ENCODE results near the gene GOLGA8K.
"Not testable (repeated sequence)": the region's sequence is repeated elsewhere in the genome, so short reads cannot be mapped to it uniquely, and the experiment has no call there.

Gene GOLGA8K

DNA sequence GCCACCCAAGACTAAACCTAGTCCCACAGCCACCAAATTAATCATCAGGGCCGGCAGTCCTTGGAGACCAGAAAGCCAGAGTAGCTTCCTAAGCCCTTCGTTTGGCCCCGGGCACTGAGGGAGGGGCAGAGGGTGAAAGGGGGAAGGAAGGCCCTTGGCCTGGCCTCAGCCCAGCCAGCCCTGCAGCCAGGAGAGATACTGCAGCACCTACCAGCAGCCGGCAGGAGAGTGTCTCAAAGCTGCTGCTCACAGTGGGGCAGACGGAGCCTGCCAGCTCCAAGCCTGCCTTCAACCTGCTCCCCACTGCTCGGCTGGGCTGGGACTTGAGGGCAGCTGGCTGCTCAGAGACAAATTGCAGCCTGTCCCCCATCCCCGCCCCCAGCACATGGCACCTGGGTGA is 50.3 kb downstream of the GOLGA8K start:
- DNase-seq (ENCODE audit: low read depth): not testable (repeated sequence)

DNA sequence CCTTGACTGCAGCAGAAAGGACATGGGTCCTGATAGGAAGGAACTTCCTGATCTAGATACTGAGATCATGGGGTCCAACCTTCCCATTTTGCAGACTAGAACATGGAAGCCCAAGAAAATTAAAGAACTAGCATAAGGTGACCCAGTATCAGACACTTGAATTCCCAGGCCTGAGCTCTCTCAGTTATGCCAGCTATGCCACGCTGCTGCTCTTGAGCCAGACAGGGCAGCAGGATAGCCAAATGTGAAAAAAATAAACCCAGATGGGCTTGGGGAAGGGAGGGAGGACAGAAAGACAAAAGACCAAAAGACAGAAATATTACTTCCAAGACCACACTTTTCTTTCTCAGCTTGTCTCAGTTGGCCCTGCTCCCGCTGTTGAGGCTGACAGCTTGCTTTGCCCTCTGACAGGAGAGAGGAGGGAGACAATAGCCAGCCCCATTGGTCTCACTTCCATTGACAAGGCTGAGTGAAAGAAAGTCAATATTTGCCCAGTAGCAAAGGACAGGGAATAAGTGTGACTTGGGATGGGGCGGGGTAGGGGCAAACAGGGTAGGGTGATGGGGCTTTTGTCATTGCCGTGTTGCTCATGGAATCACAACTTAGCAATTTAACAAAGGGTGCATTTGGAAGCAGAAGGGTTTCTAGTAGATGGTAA is 52.4 kb downstream of the GOLGA8K start:
- DNase-seq (ENCODE audit: low read depth): not testable (repeated sequence)

DNA sequence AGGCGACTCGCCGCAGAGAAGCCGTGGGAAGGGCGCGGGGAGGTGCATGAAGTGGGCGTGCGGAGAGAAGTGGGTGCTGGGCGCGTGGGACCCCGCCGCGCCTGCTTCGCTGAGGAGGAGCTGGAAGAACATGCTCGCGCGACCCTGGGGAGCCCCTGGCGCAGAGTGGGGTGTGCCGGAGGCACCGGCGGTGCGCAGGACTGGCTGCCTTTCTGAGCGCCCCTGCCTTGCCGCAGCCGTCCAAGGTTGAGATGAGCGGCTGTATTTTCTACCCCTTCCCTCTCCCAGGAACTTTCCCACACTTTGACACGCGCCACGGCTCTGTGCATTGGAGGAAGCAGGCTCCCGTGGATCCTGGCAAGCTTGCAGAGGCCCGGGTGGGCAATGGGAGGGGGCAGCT is 56.1 kb downstream of the GOLGA8K start:
- not testable (repeated sequence) for DNase-seq (ENCODE audit: low read depth)

DNA sequence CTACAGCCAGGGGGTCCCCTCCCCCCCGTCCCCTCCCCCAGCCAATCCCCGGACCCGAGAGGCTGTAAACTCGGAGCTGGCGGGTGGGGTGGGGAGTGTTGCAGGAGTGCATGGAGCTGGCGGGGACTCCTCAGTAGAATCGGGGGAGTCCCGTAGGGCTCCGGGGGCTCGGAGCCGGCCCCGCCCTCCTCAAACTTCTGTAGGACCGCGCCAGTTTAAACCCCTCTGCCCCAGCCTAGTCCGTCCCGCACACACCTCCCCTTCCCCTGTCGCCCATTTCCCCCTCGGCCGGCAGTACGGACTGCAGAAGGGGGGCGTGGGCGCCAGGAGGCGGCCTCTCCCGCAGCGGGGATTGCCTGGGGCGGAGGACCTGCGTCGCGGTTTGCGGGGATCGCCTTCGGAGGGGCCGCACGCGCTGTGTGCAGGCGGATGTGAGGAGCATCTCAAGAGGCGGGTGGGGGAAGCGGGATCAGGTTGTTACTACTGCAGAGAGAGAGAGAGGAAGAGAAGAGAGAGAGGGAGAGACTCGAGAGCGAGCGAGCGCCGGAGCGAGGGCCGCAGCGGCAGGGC is 57.0 kb downstream of the GOLGA8K start:
- not testable (repeated sequence) for DNase-seq (ENCODE audit: low read depth)

DNA sequence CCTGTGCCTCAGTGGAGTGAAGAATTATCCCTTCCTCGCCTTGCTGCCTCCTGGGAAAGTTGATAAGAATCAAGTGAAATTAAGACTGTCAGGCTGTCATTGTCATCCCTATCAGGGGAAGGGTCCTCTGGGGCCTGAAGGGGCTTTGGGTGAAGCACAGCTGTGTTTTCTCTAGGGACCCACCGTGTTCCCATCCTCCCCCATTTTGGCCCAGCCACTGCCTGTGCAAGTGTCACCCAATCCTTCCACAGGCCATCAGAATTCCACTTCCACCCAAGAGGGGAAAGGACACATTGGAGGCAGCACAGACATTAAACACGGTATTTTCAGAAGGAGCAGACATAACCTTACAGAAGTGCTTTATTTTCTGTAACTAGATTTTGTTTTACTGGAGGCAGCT is 59.2 kb downstream of the GOLGA8K start:
- not testable (repeated sequence) for DNase-seq (ENCODE audit: low read depth)
